CD1c-positive myeloid dendritic cell (primary cell): ENCODE data around the gene BRD9.
"Not testable (repeated sequence)": the region's sequence is repeated elsewhere in the genome, so short reads cannot be mapped to it uniquely, and the experiment has no call there.

Experiments used
- DNase-seq: peaks from one replicate; pipeline ENCODE4 v3.0.0-alpha.2; 2016; ENCODE audit errors: extremely low spot score

The BRD9 gene

GRCh38 chr5:844426-844825 lies 48.2 kb downstream of the BRD9 start:
- DNase-seq: not testable (repeated sequence)

- DNase-seq: not testable (repeated sequence)
Measured at GRCh38 chr5:843926-844325, 48.7 kb downstream of the BRD9 start.

GRCh38 chr5:843371-843770 lies 49.2 kb downstream of the BRD9 start:
- DNase-seq: not testable (repeated sequence)

- not testable (repeated sequence) for DNase-seq
Measured at GRCh38 chr5:842402-843221, 50.0 kb downstream of the BRD9 start.

- DNase-seq: not testable (repeated sequence)
Measured at GRCh38 chr5:841531-842401, 50.8 kb downstream of the BRD9 start.

GRCh38 chr5:840974-841435 lies 51.6 kb downstream of the BRD9 start:
- not testable (repeated sequence) for DNase-seq

GRCh38 chr5:840118-840973 lies 52.3 kb downstream of the BRD9 start:
- DNase-seq: not testable (repeated sequence)

- DNase-seq: not testable (repeated sequence)
Measured at GRCh38 chr5:838431-838851, 54.2 kb downstream of the BRD9 start.

- not testable (repeated sequence) for DNase-seq
Measured at GRCh38 chr5:837621-838121, 54.9 kb downstream of the BRD9 start.

- DNase-seq: not testable (repeated sequence)
Measured at GRCh38 chr5:835933-836612, 56.5 kb downstream of the BRD9 start.

- not testable (repeated sequence) for DNase-seq
Measured at GRCh38 chr5:834013-834412, 58.6 kb downstream of the BRD9 start.

- not testable (repeated sequence) for DNase-seq
Measured at GRCh38 chr5:828194-828593, 64.4 kb downstream of the BRD9 start.

- DNase-seq: not testable (repeated sequence)
Measured at GRCh38 chr5:825544-825943, 67.1 kb downstream of the BRD9 start.

GRCh38 chr5:821504-821903 lies 71.1 kb downstream of the BRD9 start:
- DNase-seq: no peak

GRCh38 chr5:820245-820644 lies 72.4 kb downstream of the BRD9 start:
- DNase-seq: no peak

GRCh38 chr5:819078-819477 lies 73.5 kb downstream of the BRD9 start:
- DNase-seq: no peak

- DNase-seq: no peak
Measured at GRCh38 chr5:816176-816575, 76.4 kb downstream of the BRD9 start.

- no peak for DNase-seq
Measured at GRCh38 chr5:815449-815848, 77.2 kb downstream of the BRD9 start.
